ENCODE results near the gene CNNM4.

DNA sequence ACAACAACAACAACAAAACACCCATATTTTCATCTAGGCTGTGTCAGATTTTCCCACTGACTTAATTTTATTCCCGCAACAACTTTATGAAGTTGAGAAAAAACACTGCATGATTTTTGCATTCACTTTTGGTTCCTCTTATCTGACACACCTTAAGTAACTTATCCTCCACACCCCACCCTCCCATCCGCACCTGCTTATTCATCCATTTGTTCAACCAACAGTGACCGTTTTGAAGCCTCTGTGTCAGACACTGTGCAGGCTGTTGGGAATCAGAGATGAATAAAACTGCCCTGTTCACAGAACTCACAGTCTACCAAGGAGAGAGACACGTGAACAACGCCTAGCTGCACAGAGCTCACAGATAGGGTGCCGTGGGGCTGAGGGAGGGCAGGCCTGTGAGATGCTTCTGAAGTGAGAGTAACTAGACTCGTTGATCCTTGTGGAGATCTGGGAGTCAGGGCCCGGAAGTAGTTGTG, 7.4 kb downstream of the CNNM4 start:
- TF ChIP-seq GATA2 (IDR thresholded peaks at IDR 0.05; ENCODE audit: low read depth, low read length): no peak
- TF ChIP-seq GATA3 (IDR thresholded peaks at IDR 0.05; ENCODE audit: low read depth, low read length): no peak

All from SH-SY5Y (cell line).